ENCODE results near the gene PNLIPRP3. TPM values are rescaled to one million over a fixed set of nuclear protein-coding genes. Genes with fewer than 3 reads are reported as not detected.

PNLIPRP3 gene
- total RNA-seq, 3 donors from 2014 or later = 0.29 to 2.4 (median 0.66) TPM

GRCh38 chr10:116475866-116476265, 48.2 kb downstream of the PNLIPRP3 start:
- DNase-seq (ENCODE audit: low spot score in 2 of 2) = no peak
- Histone ChIP-seq H3K4me1 (no peaks in the 10 kb centered on the region), H3K9me3 (no peaks in the 10 kb centered on the region), H3K36me3 (no peaks in the 10 kb centered on the region), H3K27ac (no peak overlapping the region), H3K4me3 (no peak overlapping the region), H3K27me3 (peaks cover 0 to 5% of the 10 kb centered on the region in 2 donors)
- TF ChIP-seq POLR2AphosphoS5 (IDR thresholded peaks at IDR 0.05) = no peak
- no peak for TF ChIP-seq CTCF (IDR thresholded peaks at IDR 0.05)
- TF ChIP-seq POLR2A (IDR thresholded peaks at IDR 0.05) = no peak
- intact Hi-C loops (cut with DNase I; ENCODE audit: low total_unique reads) = no loop called here

GRCh38 chr10:116476461-116476860, 48.8 kb downstream of the PNLIPRP3 start:
- Histone ChIP-seq H3K9me3 (no peaks in the 10 kb centered on the region), H3K27me3 (peaks cover 0 to 5% of the 10 kb centered on the region in 2 donors), H3K4me3 (no peak overlapping the region), H3K4me1 (no peaks in the 10 kb centered on the region), H3K27ac (no peak overlapping the region), H3K36me3 (no peaks in the 10 kb centered on the region)
- TF ChIP-seq CTCF (IDR thresholded peaks at IDR 0.05) (no peak), POLR2AphosphoS5 (IDR thresholded peaks at IDR 0.05) (no peak), POLR2A (IDR thresholded peaks at IDR 0.05) (no peak)
- no peak for DNase-seq (ENCODE audit: low spot score in 2 of 2)
- intact Hi-C loops (cut with DNase I; ENCODE audit: low total_unique reads) = no loop called here

- DNase-seq (ENCODE audit: low spot score in 2 of 2) = no peak
- H3K36me3 ChIP-seq = no peaks in the 10 kb centered on the region
- no peaks in the 10 kb centered on the region for H3K9me3 ChIP-seq
- H3K4me3 ChIP-seq = no peak overlapping the region
- TF ChIP-seq POLR2AphosphoS5 (IDR thresholded peaks at IDR 0.05) = no peak
- TF ChIP-seq CTCF (IDR thresholded peaks at IDR 0.05) = no peak
- no peak for TF ChIP-seq POLR2A (IDR thresholded peaks at IDR 0.05)
- peaks cover 0 to under 1% of the 10 kb centered on the region in 2 donors for H3K27me3 ChIP-seq
- intact Hi-C loops (cut with DNase I; ENCODE audit: low total_unique reads) = no loop called here
- H3K4me1 ChIP-seq = no peaks in the 10 kb centered on the region
- H3K27ac ChIP-seq = no peak overlapping the region
These were observed 50.5 kb downstream of the PNLIPRP3 start for GRCh38 chr10:116477986-116478664.

GRCh38 chr10:116486770-116487448, 59.3 kb downstream of the PNLIPRP3 start:
- no peak for TF ChIP-seq POLR2AphosphoS5 (IDR thresholded peaks at IDR 0.05)
- Histone ChIP-seq H3K27ac (no peak overlapping the region), H3K4me3 (no peak overlapping the region), H3K4me1 (no peaks in the 10 kb centered on the region), H3K27me3 (no peaks in the 10 kb centered on the region), H3K36me3 (no peaks in the 10 kb centered on the region), H3K9me3 (no peaks in the 10 kb centered on the region)
- no peak for DNase-seq (ENCODE audit: low spot score in 2 of 2)
- intact Hi-C loops (cut with DNase I; ENCODE audit: low total_unique reads) = no loop called here

GRCh38 chr10:116487522-116488430, 60.1 kb downstream of the PNLIPRP3 start:
- no peak for TF ChIP-seq CTCF (IDR thresholded peaks at IDR 0.05)
- no peak for TF ChIP-seq POLR2A (IDR thresholded peaks at IDR 0.05)
- no peak for TF ChIP-seq POLR2AphosphoS5 (IDR thresholded peaks at IDR 0.05)
- H3K4me3 ChIP-seq = no peak overlapping the region

More at GRCh38 chr10:116487522-116488430, 60.1 kb downstream of the PNLIPRP3 start:
- intact Hi-C loops (cut with DNase I; ENCODE audit: low total_unique reads) = no loop called here
- Histone ChIP-seq H3K9me3 (no peaks in the 10 kb centered on the region), H3K27me3 (no peaks in the 10 kb centered on the region), H3K27ac (no peak overlapping the region), H3K36me3 (no peaks in the 10 kb centered on the region), H3K4me1 (no peaks in the 10 kb centered on the region)
- DNase-seq (ENCODE audit: low spot score in 2 of 2) = no peak

Measured in breast epithelium (tissue), 4 donors.